ENCODE data around the gene MYBPHL. TPM values are rescaled to one million over a fixed set of nuclear protein-coding genes. Genes with fewer than 3 reads are reported as not detected.

The MYBPHL gene
- total RNA-seq, 4 donors from 2014 or later, result not detected

- TF ChIP-seq POLR2A (IDR thresholded peaks at IDR 0.05), result no peak
- no peak for TF ChIP-seq CTCF (IDR thresholded peaks at IDR 0.05)
- 93 to 99% methylated on average over 12 of the region's 12 CpGs for WGBS, 2 donors
- Histone ChIP-seq H3K4me1 (peaks cover 28 to 41% of the 10 kb centered on the region in 2 donors), H3K4me3 (replicated peaks in 1 of 3) (no peak overlapping the region), H3K9me3 (no peaks in the 10 kb centered on the region), H3K27me3 (no peaks in the 10 kb centered on the region), H3K27ac (no peak overlapping the region), H3K36me3 (no peaks in the 10 kb centered on the region)
- DNase-seq, result no peak
- intact Hi-C loops (cut with DNase I), result loop anchor here (5.0 kb wide), 1 partner anchor 116 kb away; the partner anchor contains the start of gene SORT1
Observed at GRCh38 chr1:109280862-109281261, 25.9 kb downstream of the MYBPHL start.

- intact Hi-C loops (cut with DNase I), result loop anchor here (5.0 kb wide), 1 partner anchor 118 kb away; the partner anchor contains the start of gene SORT1
- DNase-seq, result no peak
- Histone ChIP-seq H3K4me1 (peaks cover 39 to 52% of the 10 kb centered on the region in 2 donors), H3K27ac (no peak overlapping the region), H3K4me3 (replicated peaks in 1 of 3) (no peak overlapping the region), H3K9me3 (no peaks in the 10 kb centered on the region), H3K36me3 (no peaks in the 10 kb centered on the region), H3K27me3 (no peaks in the 10 kb centered on the region)
- WGBS, 2 donors, result 90 to 91% methylated on average over 5 of the region's 5 CpGs
- TF ChIP-seq CTCF (IDR thresholded peaks at IDR 0.05), result no peak
- TF ChIP-seq POLR2A (IDR thresholded peaks at IDR 0.05), result no peak
Observed at GRCh38 chr1:109279615-109280278, 27.1 kb downstream of the MYBPHL start.

GRCh38 chr1:109277434-109278204 lies 29.2 kb downstream of the MYBPHL start:
- peak overlapping the region; percentile 67 to 96 (median 94) for H3K27ac ChIP-seq
- 63 to 69% methylated on average over 7 of the region's 7 CpGs for WGBS, 2 donors
- peak; percentile 94 to 95 for DNase-seq

GRCh38 chr1:109275706-109276345 lies 31.0 kb downstream of the MYBPHL start:
- intact Hi-C loops (cut with DNase I), result no loop called here
- no peak for DNase-seq
- peaks cover 40 to 45% of the 10 kb centered on the region in 2 donors for H3K4me1 ChIP-seq
- TF ChIP-seq POLR2A (IDR thresholded peaks at IDR 0.05) (no peak), CTCF (IDR thresholded peaks at IDR 0.05) (no peak)
- H3K27ac ChIP-seq, result peak overlapping the region; percentile 67 to 96 (median 94)
- peaks cover 0 to 6% of the 10 kb centered on the region in 2 donors for H3K36me3 ChIP-seq
- no peaks in the 10 kb centered on the region for H3K9me3 ChIP-seq
- no peaks in the 10 kb centered on the region for H3K27me3 ChIP-seq
- 62 to 70% methylated on average over 9 of the region's 9 CpGs for WGBS, 2 donors
- no peak overlapping the region for H3K4me3 ChIP-seq (replicated peaks in 1 of 3)

More at GRCh38 chr1:109277434-109278204, 29.2 kb downstream of the MYBPHL start:
- H3K9me3 ChIP-seq, result no peaks in the 10 kb centered on the region
- no peaks in the 10 kb centered on the region for H3K27me3 ChIP-seq
- no peak overlapping the region for H3K4me3 ChIP-seq (replicated peaks in 1 of 3)
- H3K36me3 ChIP-seq, result no peaks in the 10 kb centered on the region
- intact Hi-C loops (cut with DNase I), result no loop called here
- H3K4me1 ChIP-seq, result peaks cover 46 to 57% of the 10 kb centered on the region in 2 donors
- peak; percentile 66 to 97 (median 90) for TF ChIP-seq CTCF (IDR thresholded peaks at IDR 0.05)
- peak in 1 of 2 donors; percentile 65 for TF ChIP-seq POLR2A (IDR thresholded peaks at IDR 0.05)

Measured in thyroid gland (tissue), 4 donors.